Tibial nerve (tissue), 4 donors: ENCODE measurements around the gene PNPLA3. TPM values are rescaled to one million over a fixed set of nuclear protein-coding genes. Genes with fewer than 3 reads are reported as not detected.
A peak's percentile ranks its signal among the peaks of the same experiment; 100 is the strongest.

ENCODE experiments used
- DNase-seq, 2 donors: peaks; one replicate each; pipeline ENCODE4 v3.0.0-alpha.2; 2019; ENCODE audit warnings: low spot score in 2 of 2
- H3K27ac ChIP-seq, 4 donors: fragments of 200-600 bp; sonication (generic) in 3 of 4; one replicate each; pipeline ENCODE4 v1.5.1; 2017 to 2019; ENCODE audit warnings: mild to moderate bottlenecking in 1 of 4
- H3K27me3 ChIP-seq, 2 donors: fragments of 200-600 bp; sonication (generic) in 1 of 2; one replicate each; pipeline versions ENCODE4 v1.5.1 to v1.6.0; 2017 to 2019
- H3K36me3 ChIP-seq, 3 donors: fragments of 200-600 bp; sonication (generic); one replicate each; pipeline ENCODE4 v1.5.1; 2018 to 2019
- H3K4me1 ChIP-seq, 4 donors: fragments of 200-600 bp; sonication (generic) in 3 of 4; one replicate each; pipeline ENCODE4 v1.5.1; 2017 to 2019
- H3K4me3 ChIP-seq, 4 donors: fragments of 200-600 bp; sonication (generic) in 3 of 4; one replicate each; pipeline ENCODE4 v1.5.1; 2017 to 2019; ENCODE audit warnings: mild to moderate bottlenecking in 1 of 4, moderate library complexity in 1 of 4
- H3K9me3 ChIP-seq, 4 donors: fragments of 200-600 bp; sonication (generic) in 3 of 4; one replicate each; pipeline ENCODE4 v1.5.1; 2017 to 2019
- CTCF ChIP-seq, 5 experiments: fragments of 200-600 bp in 3 of 5; fragments of 450-650 bp in 2 of 5; sonication (generic) in 3 of 5; IDR thresholded peaks; one replicate each; pipeline ENCODE4 v1.5.1; 2016 to 2019; ENCODE audit warnings: antibody characterized with exemption in 5 of 5, mild to moderate bottlenecking in 3 of 5, moderate library complexity in 2 of 5
- EP300 ChIP-seq, 2 donors: sonication (generic); formaldehyde crosslinking; IDR thresholded peaks; one replicate each; pipeline ENCODE4 v1.6.1; 2017; ENCODE audit warnings: antibody characterized with exemption in 2 of 2, mild to moderate bottlenecking in 1 of 2
- POLR2A ChIP-seq, 2 donors: fragments of 450-650 bp; IDR thresholded peaks; one replicate each; pipeline ENCODE4 v1.6.1; 2017; ENCODE audit warnings: antibody characterized with exemption in 2 of 2, mild to moderate bottlenecking in 2 of 2, moderate library complexity in 2 of 2
- WGBS, 2 donors: methylation state at CpG; one replicate each; pipeline ENCODE4 v1.1.5; 2018; 5-methylcytosine and 5-hydroxymethylcytosine counted together
- total RNA-seq, 4 donors: library from RNA; depleted of rRNA; stranded (reverse); fragments of >200 nt; gene quantifications; one replicate each; pipeline ENCODE4 v1.1.0, GENCODE V29; 2016

The PNPLA3 gene
- total RNA-seq, 4 donors from 2014 or later, result 0.44 to 9.3 (median 1.1) TPM

GRCh38 chr22:43992331-43992821 is 68.8 kb downstream of the PNPLA3 start:
- 79 to 82% methylated on average over 16 of the region's 16 CpGs for WGBS, 2 donors
- H3K4me3 ChIP-seq, result no peak overlapping the region
- no peaks in the 10 kb centered on the region for H3K4me1 ChIP-seq
- no peak overlapping the region for H3K27ac ChIP-seq
- no peak for DNase-seq
- no peaks in the 10 kb centered on the region for H3K9me3 ChIP-seq
- no peak for TF ChIP-seq POLR2A (IDR thresholded peaks at IDR 0.05)
- no peak for TF ChIP-seq EP300 (IDR thresholded peaks at IDR 0.05)
- TF ChIP-seq CTCF (IDR thresholded peaks at IDR 0.05), result no peak
- peaks cover 0 to 91% (median 9%) of the 10 kb centered on the region in 3 donors for H3K36me3 ChIP-seq
- H3K27me3 ChIP-seq, result no peaks in the 10 kb centered on the region

GRCh38 chr22:43993072-43993760 is 69.6 kb downstream of the PNPLA3 start:
- Histone ChIP-seq H3K27me3 (no peaks in the 10 kb centered on the region), H3K9me3 (no peaks in the 10 kb centered on the region), H3K36me3 (peaks cover 0 to 91% (median 9%) of the 10 kb centered on the region in 3 donors), H3K4me1 (no peaks in the 10 kb centered on the region), H3K4me3 (no peak overlapping the region), H3K27ac (no peak overlapping the region)
- TF ChIP-seq EP300 (IDR thresholded peaks at IDR 0.05) (no peak), CTCF (IDR thresholded peaks at IDR 0.05) (peak; percentile 86 to 95 (median 90)), POLR2A (IDR thresholded peaks at IDR 0.05) (no peak)
- WGBS, 2 donors, result 28 to 37% methylated on average over 12 to 20 of the region's 20 CpGs
- DNase-seq, result peak in 1 of 2 donors; percentile 60

- DNase-seq, result no peak
- no peak for TF ChIP-seq POLR2A (IDR thresholded peaks at IDR 0.05)
- no peak overlapping the region for H3K4me3 ChIP-seq
- H3K27me3 ChIP-seq, result no peaks in the 10 kb centered on the region
- no peaks in the 10 kb centered on the region for H3K9me3 ChIP-seq
- peaks cover 0 to 91% (median 9%) of the 10 kb centered on the region in 3 donors for H3K36me3 ChIP-seq
- no peak overlapping the region for H3K27ac ChIP-seq
- WGBS, 2 donors, result 92 to 95% methylated on average over 11 of the region's 11 CpGs
- no peaks in the 10 kb centered on the region for H3K4me1 ChIP-seq
Measured at GRCh38 chr22:43994006-43994405, 70.4 kb downstream of the PNPLA3 start.

GRCh38 chr22:43994416-43994815 is 70.8 kb downstream of the PNPLA3 start:
- WGBS, 2 donors, result 82 to 88% methylated on average over 9 of the region's 9 CpGs
- H3K36me3 ChIP-seq, result peaks cover 0 to 91% (median 9%) of the 10 kb centered on the region in 3 donors
- DNase-seq, result no peak

GRCh38 chr22:43995057-43995685 is 71.6 kb downstream of the PNPLA3 start:
- no peak for DNase-seq
- 84 to 92% methylated on average over 12 to 15 of the region's 15 CpGs for whole genome bisulfite sequencing, 2 donors
- no peaks in the 10 kb centered on the region for H3K27me3 ChIP-seq
- no peaks in the 10 kb centered on the region for H3K9me3 ChIP-seq
- no peak overlapping the region for H3K4me3 ChIP-seq
- peak overlapping the region in 1 of 4 donors; percentile 16 for H3K27ac ChIP-seq
- TF ChIP-seq EP300 (IDR thresholded peaks at IDR 0.05), result no peak
- TF ChIP-seq CTCF (IDR thresholded peaks at IDR 0.05), result no peak
- no peak for TF ChIP-seq POLR2A (IDR thresholded peaks at IDR 0.05)
- no peaks in the 10 kb centered on the region for H3K4me1 ChIP-seq
- H3K36me3 ChIP-seq, result peaks cover 0 to 89% (median 9%) of the 10 kb centered on the region in 3 donors

More at GRCh38 chr22:43994416-43994815, 70.8 kb downstream of the PNPLA3 start:
- H3K4me3 ChIP-seq, result no peak overlapping the region
- no peaks in the 10 kb centered on the region for H3K4me1 ChIP-seq
- no peak overlapping the region for H3K27ac ChIP-seq
- H3K9me3 ChIP-seq, result no peaks in the 10 kb centered on the region
- TF ChIP-seq EP300 (IDR thresholded peaks at IDR 0.05) (no peak), POLR2A (IDR thresholded peaks at IDR 0.05) (no peak)
- H3K27me3 ChIP-seq, result no peaks in the 10 kb centered on the region

- Histone ChIP-seq H3K4me1 (no peaks in the 10 kb centered on the region), H3K27ac (peak overlapping the region in 2 of 4 donors; percentile 16 to 45), H3K4me3 (peak overlapping the region in 2 of 4 donors; percentile 17 to 34), H3K27me3 (no peaks in the 10 kb centered on the region), H3K9me3 (no peaks in the 10 kb centered on the region), H3K36me3 (peaks cover 0 to 89% (median 9%) of the 10 kb centered on the region in 3 donors)
- TF ChIP-seq POLR2A (IDR thresholded peaks at IDR 0.05) (no peak), CTCF (IDR thresholded peaks at IDR 0.05) (no peak), EP300 (IDR thresholded peaks at IDR 0.05) (no peak)
- no peak for DNase-seq
- 77 to 85% methylated on average over 10 of the region's 10 CpGs for WGBS, 2 donors
Measured at GRCh38 chr22:43995798-43996169, 72.2 kb downstream of the PNPLA3 start.
